Hematopoietic multipotent progenitor cell treated with erythropoietin and hydrocortisone succinate and interleukin-3 and kit ligand, for 4 days (in vitro differentiated cells): ENCODE results near the gene DEPDC1.
"Not testable (repeated sequence)": the region's sequence is repeated elsewhere in the genome, so short reads cannot be mapped to it uniquely, and the experiment has no call there.

Source experiments
- DNase-seq: peaks from one replicate; pipeline ENCODE4 v3.0.0-alpha.2; 2015

Gene DEPDC1

DNA sequence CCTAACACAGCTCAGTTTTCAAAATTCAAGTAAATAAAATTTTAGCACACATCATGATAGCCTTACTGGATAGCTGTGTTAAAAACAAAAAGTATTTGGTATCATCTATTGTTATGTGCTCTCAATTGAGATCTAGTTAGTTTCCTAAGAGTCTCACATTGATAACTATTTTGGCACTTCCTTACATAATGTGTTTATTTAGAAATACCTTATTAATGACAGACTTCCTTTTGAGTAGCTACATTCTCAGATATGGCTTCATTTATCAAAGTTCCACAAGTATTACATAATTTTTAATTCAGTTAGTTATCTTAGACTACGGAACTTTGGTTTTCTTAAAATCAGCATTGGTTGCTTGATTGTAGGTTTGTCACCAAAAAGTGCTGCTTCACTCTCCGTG, 20.3 kb downstream of the DEPDC1 start:
- DNase-seq, result not testable (repeated sequence)

DNA sequence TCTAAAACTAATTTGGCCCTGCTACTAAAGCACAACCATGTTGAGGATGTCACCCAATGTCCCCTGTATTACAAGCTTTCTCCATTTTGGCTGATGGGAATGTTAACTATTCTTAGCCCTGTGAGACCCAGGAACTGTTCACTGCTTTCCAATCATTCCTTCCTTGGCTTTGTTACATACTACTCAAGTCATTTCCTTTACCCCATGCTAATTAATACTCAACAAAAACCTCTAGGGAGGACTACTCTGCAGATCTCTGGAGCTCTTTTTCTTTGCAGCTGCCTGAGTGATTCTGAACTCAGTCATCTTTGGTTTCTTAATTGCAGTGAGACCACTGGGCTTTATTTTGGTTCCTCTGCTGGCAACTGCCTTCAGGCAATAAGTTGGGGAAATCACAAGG, 23.8 kb downstream of the DEPDC1 start:
- DNase-seq, result no peak

DNA sequence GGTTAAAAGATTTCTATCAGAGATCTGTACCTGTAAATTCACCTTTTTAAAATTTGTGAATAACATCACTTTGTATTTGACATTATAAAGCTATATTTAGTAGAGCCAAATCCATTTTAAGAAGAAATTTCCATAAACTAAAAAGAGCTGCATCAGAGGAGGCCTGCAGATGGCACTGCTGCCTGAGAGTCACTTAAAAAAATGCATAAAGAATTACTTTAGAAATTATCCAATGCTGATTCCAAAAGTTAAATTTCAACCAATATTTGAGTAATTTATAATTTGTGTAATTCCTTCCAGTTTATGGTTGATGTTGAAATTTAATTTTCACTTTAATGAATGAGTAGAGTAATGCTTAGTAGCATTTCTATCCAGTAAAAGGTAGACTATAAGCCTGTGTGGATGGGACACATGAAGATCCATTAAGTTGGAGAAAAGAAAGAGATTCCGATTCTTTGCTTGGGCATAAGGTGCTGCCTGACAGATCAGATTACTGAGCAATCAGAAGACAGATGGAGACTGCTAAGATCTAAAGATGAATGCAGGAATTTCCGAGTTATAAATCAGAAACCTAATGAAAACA, 26.4 kb downstream of the DEPDC1 start:
- DNase-seq, result peak; percentile 44

DNA sequence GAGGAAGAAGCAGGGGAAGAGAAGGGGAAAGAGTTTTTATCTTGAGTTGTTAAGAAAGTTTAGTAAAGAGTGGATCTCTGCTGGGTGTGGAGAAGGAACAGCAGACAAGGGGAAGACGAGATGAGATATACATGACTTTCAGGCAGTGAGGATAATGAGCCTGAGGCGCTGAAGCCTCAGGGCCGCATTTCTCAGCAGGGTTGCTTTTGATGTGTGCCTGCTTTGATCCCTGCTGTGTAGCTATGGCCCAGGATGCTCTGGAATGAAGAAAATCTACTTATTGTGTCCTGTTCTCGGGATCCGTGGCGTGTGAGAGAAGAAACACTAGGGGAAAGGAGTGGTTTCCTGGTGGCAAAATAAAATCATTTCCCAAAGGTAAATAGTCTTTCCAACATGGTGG, 32.0 kb downstream of the DEPDC1 start:
- no peak for DNase-seq

DNA sequence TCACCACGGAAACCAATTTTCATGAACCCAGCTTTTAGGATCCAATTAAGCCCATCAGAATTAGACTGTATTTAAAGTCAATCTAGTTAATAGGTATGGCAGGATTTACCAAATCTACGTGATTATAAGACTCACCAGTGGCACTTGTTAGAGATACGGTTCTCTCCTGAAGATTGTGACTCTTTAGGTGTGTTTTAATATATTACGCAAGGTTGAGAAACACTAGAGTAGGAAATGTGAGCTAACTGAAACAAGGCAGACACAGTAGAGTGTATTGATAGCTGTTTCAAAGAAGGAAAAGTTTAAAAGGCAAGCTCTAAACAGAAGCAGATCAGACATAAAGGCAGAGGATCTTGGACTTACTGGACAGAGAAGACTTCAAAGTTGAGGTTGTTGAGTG, 35.9 kb downstream of the DEPDC1 start:
- DNase-seq, result no peak

DNA sequence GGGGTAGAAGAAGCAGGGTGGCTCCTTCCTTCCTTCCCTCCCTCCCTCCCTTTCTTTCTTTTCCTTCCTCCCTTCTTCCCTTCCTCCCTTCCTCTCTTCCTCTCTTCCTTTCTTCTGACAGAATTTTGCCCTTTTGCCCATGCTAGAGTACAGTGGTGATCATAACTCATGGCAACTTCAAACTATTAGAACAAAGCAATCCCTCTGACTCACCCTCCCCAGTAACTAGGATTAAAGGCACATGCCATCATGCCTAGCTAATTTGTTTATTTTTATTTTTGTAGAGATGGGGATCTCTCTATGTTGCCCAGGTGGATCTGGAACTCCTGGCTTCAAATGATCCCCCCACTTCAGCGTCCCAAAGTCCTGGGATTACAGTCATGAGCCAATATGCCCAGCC, 37.1 kb downstream of the DEPDC1 start:
- no peak for DNase-seq

DNA sequence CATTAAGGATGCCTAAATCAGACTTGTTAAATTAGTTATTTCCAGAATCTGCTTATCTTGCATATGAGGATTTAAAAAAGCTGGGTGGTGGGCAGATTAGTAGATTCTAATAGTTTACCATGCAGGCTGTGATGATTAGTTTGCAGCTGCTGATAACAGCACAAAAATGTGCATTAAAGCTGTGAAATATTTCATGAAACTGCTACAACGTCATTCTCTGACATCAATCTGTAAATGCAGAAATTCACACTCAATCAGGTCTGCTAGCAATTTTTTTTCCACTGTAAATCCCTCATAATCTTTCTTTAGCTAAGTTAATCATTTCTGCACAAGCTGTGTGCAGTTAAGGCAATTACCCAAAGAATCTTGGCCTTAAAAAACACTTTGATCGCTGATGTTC, 37.8 kb downstream of the DEPDC1 start:
- DNase-seq, result no peak

DNA sequence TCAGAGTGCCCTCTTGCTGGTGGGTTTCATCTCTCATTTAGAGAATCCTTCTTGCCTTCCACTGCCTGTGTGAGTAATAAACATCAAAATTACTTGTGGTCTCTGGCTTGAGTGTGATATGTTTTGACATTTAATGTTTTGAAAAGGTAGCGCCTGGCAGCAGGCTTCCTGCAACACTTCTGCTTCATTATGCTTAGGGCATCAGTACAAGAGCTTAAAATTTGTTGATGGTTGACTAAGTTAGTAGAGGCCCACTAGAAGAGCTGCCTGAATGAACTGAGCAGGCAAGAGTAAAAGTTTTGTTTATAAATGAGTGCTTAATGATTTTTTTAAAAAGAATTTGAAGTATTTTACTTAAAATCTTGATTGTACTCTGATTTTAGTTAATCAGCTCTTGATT, 40.7 kb downstream of the DEPDC1 start:
- no peak for DNase-seq

DNA sequence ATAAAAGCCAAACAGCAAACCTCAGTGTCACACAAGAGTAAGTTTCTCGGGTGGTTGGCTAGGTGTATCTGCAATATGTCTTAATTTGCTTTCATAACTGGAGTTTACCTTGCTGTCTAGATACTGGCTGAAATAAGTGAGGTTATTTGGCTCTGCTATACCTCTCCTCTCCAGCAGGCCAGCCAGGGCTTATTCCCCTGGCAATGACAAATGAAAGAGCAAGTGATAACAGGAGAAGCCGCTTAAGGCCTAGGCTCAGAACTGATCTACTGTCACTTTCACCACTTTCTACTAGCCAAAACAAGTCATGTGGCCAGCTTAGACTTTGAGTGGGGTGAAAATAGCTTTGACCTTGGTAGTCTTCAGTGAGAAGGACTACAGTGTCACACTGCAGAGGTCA, 42.3 kb downstream of the DEPDC1 start:
- DNase-seq, result peak; percentile 10

DNA sequence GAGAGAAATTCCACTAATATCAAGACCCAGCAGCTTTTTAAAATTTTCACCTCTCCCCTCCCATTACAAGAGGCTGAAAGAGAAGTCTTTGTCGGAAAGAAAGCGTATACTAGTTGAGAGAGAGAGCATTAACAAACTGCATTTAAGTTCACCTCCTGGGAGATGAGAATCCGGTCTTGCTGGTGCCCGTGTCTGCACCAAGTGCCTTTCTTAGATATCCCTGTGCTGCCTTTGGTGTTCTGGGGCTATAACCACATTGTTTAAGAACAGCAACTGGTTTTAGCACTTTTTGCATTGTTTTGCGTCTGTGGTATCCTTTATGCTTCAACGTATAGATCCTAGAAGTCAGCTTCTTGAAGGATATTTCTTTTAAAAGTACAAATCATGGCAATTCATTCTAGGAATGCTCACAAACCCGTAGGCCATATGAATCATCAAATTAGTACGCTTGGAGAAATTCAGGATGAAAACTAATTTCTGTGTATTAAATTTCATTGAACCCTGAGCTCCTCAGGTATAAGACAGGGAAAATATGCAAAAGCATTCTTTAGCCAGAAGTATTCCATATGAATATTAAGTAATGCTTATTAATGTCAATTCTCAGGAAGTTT, 43.7 kb downstream of the DEPDC1 start:
- no peak for DNase-seq

DNA sequence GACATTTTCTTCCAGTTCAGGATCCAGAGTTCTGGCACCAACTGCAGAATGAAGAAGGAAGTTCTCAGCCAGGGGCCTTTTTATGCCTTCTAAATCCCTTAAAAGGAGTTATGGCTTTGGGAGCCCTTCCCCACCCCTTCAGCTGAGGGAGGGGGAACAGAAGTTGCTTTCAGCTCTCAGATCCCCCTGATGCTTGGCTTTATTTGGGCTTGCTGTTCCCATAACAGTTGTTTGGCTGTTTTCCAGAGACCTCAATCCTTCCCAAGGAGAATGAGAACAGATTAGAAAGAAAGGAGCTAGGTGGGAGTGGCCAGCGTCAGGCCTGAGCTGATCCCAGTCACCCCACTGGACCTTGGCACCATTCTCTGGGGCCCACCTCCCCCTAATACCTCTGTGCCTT, 47.0 kb downstream of the DEPDC1 start, which contains the start of gene RPE65:
RPE65 (minus strand) TSS at position 54 of the 400 bp plus-strand sequence; CDS start at position 5, 49 bp downstream.
- DNase-seq, result no peak

DNA sequence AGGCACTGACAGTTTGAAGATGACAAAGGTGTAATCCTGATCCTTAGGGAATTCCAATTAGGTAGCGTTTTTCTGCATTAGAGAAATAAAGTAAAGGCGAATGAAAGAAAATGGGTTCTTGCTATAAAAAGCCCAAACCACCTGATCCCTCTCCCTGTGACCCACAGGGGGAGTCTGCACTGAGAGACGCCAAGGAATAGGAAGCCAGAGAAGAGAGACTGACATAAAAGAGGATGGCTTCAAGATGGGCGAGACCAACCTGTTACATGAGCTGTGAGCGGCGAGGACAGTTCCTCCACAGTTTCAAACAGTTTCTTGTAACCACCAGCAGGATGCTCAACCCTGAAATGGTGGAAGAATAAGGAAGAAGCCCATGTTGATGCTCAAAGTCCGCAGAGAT, 48.5 kb downstream of the DEPDC1 start:
- DNase-seq, result no peak

DNA sequence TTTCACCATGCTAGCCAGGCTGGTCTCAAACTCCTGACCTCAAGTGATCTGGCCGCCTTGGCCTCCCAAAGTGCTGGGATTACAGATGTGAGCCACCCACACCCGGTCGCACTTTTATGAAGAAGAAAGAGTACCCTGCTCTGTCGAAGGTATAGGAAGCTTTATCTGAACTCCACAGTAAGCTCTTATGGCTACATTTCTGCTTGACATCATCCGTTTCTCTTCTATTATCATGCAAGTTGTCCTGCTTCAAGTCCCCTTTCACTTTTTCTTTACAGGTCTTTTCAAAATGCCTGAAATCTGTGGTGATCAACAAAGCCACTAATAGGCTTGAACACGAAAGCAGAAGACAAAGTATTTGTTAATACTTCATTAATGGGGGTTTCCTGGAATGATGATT, 51.2 kb downstream of the DEPDC1 start:
- no peak for DNase-seq

DNA sequence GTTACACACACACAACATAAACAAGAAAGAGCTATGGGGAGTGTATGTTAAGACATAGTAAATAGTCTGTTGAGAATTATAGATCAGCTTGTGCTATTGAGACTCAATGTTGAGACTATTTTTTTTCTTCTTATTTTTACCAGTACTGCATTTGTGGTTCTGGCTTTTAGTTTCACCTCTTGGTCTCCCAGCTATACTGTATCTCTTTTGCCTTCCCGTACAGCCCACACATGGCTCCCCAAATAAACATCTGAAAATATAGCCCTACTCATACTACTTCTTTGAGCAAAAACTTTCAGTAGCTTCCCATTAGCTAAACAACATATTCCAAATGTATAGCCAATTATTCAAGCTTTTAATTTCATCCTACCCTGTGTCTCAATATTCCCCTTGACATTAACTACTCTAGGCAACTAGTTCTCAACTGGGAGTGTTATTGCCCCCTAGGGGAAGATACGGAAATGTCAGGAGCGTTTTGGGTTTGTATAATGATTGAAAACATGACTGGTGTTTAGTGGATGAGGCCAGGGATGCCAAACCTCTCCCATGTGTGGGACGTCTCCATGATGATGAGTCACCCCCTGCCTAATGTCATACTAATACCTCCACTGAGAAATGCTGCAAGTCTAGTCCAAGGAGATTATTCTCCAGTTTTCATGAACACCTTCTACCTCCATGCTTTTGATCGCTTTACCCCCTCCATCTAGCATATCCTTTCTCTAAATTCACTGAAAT, 53.9 kb downstream of the DEPDC1 start:
- DNase-seq, result peak; percentile 63

DNA sequence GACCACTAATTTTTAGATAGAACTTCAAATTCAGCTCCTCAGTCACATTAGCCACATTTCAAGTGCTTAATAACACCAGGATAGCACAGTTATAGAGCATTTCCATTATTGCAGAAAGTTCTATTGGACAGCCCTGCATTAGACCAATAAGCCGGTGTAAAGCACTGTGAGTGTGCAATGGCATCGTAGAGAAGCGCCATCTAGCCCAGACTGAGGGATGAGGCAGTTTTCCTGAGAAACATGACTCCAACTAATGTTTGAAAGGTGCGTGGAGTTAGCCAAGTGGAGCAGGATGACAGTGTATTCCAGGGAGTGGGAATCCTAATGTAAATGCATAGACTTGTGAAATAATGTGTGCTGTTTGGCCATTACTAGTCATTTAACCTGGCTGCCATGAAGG, 54.9 kb downstream of the DEPDC1 start:
- DNase-seq, result no peak

DNA sequence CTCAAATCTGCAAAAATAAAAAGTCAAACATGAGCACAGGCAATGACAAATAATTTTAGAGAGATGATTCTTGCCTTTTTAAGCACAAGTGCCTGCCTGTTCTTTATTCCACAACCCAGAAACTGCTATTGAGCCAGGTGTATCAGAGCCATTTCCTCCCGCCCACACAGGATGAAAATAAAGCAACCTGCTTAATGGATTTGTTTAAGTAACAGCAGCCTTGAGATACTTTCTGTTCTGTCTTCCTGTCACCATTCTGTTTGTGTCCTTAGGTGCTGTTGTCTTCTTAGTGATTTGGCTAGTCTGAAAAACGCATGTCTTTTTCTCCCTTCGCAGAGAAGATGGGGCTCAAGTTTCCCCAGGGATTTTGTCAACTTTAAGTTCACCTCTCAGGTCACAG, 58.6 kb downstream of the DEPDC1 start:
- no peak for DNase-seq

DNA sequence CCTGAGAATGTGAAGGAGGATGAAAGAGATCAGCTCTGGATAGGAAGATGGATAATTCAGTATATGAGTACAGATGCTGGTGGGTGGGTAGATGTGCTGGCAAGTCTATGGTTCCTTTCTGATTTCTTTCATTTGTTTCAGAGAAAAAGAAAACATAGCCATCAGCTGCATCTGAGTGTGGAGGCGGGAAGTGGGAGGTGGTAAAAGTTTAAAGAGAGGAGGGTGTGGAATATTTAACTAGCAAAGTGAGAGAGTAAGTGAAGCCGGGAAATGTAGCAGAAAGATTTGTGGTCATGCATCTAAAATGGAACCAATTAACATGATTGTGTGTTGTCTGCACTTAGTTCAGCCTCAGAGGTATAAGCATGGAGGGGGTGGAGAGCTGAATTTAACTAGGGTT, 63.5 kb downstream of the DEPDC1 start:
- no peak for DNase-seq

DNA sequence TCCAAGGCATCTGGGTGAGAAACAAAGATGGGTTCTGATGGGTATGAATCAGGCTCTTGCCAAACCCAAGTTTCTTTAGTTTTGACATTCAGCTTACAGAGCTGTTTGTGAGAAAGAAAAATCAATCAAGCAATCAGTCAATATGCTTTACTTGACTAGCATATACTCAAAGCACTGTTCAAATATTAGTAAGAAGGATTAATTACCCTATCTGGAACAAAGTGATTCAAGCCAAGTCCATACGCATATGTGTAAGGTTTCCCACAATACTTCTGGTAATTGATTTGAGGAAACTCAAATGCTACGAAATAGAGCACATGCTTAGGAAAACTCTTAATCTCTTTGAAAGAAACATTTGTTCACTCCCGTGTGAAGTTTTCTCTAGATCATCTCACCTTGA, 65.8 kb downstream of the DEPDC1 start:
- DNase-seq, result no peak

DNA sequence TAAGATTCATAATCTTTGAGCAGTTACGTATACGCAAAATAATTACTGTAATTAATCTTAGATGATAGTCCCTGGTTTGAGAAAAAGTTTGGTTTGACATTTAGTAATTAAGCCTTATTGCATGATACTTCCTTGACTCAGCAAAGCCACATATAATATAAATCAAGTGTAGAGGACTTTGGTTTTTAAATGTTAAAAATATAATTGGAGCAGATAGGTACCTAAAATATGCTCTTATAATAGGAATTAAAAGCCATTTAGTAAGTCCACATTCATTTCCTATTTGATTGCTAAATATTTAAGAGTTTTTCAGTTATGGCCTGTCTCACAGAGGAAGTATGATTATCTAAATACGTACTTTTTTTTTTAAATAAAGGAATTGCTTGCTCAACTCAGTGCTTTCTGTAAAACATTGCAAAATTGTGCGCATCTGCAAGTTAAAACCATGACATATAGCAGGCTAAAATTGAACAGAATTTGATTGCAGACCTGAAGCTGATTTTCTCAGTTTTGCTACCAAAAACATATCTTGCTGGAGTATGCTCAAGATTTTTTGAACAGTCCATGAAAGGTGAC, 67.6 kb downstream of the DEPDC1 start:
- DNase-seq, result peak; percentile 43

DNA sequence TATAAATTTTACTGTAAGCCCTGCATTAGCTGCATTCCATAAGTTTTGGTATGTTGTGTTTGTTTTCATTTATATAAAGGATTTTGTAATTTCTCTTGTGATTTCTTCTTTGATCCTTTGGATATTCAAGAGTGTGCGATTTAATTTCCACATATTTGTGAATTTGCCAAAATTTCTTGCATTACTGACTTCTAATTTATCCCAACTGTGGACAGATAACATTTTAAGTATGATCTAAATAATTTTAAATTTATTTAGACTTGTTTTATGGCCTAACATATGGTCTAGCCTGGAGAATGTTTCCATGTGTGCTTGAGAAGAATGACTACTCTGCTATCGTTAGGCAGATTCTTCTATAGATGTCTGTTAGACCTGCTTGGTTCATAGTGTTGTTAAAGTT, 70.3 kb downstream of the DEPDC1 start:
- DNase-seq, result no peak
